Keratinocyte (primary cell): Measurements from ENCODE around the gene SUGT1.

Experiments
- EZH2 ChIP-seq: IDR thresholded peaks from one replicate; pipeline ENCODE4 v1.6.1; 2012; ENCODE audit warnings: inconsistent platforms, mild to moderate bottlenecking, low read length, moderate library complexity
- TF ChIP-seq, protein P1 (sequence below), 3 experiments: IDR thresholded peaks in 1 of 3; conservative IDR thresholded peaks in 1 of 3; optimal IDR thresholded peaks in 1 of 3; 2 replicates in 2 of 3; 3 replicates in 1 of 3; pipeline versions ENCODE3 to v1.5.1; 2011; ENCODE audit warnings: low read length in 3 of 3, mild to moderate bottlenecking in 3 of 3, moderate library complexity in 2 of 3, control low read depth in 1 of 3, inconsistent platforms in 1 of 3; ENCODE audit not compliant: insufficient read depth in 2 of 3; ENCODE audit errors: extremely low read depth in 1 of 3

DNA sequence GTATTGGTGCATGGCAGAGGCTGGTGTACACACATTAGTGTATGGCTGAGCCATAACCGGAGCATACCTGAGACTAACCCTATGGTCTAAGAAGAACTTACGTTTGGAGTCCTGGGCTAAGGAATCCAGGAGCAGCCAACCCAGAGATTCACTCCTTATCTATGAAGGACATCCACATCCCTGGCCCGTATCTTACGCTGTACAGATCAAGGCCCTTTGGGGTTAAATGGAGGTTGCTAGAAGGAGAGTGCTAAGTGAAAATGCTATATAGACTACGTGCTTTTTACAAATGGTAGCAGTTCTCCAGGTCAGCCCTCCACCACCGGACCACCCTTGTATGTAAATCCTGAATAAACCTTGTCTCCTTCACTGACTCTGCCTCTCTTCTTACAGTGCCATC lies 1.9 kb upstream of the SUGT1 start:
- TF ChIP-seq, protein P1, sequence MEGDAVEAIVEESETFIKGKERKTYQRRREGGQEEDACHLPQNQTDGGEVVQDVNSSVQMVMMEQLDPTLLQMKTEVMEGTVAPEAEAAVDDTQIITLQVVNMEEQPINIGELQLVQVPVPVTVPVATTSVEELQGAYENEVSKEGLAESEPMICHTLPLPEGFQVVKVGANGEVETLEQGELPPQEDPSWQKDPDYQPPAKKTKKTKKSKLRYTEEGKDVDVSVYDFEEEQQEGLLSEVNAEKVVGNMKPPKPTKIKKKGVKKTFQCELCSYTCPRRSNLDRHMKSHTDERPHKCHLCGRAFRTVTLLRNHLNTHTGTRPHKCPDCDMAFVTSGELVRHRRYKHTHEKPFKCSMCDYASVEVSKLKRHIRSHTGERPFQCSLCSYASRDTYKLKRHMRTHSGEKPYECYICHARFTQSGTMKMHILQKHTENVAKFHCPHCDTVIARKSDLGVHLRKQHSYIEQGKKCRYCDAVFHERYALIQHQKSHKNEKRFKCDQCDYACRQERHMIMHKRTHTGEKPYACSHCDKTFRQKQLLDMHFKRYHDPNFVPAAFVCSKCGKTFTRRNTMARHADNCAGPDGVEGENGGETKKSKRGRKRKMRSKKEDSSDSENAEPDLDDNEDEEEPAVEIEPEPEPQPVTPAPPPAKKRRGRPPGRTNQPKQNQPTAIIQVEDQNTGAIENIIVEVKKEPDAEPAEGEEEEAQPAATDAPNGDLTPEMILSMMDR (optimal IDR thresholded peaks at IDR 0.05 in 1 of 3, IDR thresholded peaks at IDR 0.05 in 1 of 3, conservative IDR thresholded peaks at IDR 0.05 in 1 of 3; ENCODE audit: extremely low read depth in 1 of 3, insufficient read depth in 2 of 3, low read length in 3 of 3), result no peak
- no peak for TF ChIP-seq EZH2
